Hematopoietic multipotent progenitor cell treated with erythropoietin and hydrocortisone succinate and interleukin-3 and kit ligand, for 17 days (in vitro differentiated cells): ENCODE results near the gene LHX3.
"Not testable (repeated sequence)": the region's sequence is repeated elsewhere in the genome, so short reads cannot be mapped to it uniquely, and the experiment has no call there.

ENCODE experiments used
- DNase-seq: peaks from one replicate; pipeline ENCODE4 v3.0.0-alpha.2; 2015; ENCODE audit warnings: low spot score

Gene LHX3

GRCh38 chr9:136241542-136241941 is 36.6 kb upstream of the LHX3 start:
- DNase-seq, result peak; percentile 65

- DNase-seq, result no peak
Observed at GRCh38 chr9:136240941-136241340, 36.0 kb upstream of the LHX3 start.

- DNase-seq, result peak; percentile 69
Observed at GRCh38 chr9:136239983-136240330, 35.0 kb upstream of the LHX3 start.

- DNase-seq, result peak; percentile 20
Observed at GRCh38 chr9:136239135-136239982, 34.4 kb upstream of the LHX3 start.

- DNase-seq, result peak; percentile 26
Observed at GRCh38 chr9:136238342-136238732, 33.4 kb upstream of the LHX3 start.

DNA sequence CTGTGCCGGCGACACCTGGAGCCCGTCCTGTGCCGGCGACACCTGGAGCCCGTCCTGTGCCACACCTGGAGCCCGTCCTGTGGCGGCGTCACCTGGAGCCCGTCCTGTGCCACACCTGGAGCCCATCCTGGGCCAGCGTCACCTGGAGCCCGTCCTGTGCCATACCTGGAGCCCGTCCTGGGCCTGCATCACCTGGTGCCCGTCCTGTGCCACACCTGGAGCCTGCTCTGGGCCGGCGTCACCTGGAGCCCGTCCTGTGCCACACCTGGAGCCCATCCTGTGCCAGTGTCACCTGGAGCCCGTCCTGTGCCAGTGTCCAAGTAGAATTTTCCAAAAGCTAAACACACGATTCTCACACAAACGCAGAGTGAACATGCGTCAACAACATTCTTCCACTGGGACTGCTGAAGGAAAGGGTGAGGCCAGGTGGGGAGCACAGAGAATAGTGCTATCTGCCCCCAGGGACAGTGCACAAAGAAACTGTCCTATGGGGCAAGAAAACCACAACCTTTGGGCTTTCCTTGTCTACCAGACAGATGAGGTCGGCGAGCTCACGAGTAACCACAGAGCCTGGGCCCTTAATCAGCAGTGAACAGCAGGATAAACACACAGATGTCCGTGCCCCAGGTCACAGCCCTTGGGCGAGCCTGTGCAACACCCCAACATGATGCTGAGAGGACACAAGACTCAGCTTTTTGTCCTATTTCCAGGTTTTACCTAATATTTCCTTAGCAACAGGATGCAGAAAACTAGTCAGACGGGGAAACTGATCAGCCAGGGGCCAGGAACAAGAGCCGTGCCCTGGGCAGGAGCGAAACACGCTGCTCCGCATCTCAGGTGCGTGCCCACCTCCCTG is 32.8 kb upstream of the LHX3 start:
- DNase-seq, result peak; percentile 85

DNA sequence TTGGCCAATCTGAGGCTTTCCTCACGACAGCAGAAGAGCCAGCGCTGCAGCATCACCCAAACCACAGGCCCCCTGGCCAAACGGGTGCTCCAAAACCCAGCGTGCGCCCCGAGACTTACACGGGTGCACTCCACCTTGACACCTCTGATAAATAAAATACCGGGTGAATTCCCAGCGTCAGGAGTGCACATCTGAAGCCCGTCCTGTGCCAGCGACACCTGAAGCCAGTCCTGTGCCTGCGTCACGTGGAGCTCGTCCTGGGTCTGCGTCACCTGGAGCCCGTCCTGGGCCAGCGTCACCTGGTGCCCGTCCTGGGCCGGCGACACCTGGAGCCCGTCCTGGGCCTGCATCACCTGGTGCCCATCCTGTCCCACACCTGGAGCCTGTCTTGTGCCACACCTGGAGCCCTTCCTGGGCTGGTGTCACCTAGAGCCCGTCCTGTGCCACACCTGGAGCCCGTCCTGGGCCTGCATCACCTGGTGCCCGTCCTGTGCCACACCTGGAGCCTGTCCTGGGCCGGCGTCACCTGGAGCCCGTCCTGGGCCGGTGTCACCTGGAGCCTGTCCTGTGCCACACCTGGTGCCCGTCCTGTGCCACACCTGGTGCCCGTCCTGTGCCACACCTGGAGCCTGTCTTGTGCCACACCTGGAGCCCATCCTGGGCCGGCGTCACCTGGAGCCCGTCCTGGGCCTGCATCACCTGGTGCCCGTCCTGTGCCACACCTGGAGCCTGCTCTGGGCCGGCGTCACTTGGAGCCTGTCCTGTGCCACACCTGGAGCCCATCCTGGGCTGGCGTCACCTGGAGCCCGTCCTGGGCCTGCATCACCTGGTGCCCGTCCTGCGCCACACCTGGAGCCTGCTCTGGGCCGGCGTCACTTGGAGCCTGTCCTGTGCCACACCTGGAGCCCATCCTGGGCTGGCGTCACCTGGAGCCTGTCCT is 31.8 kb upstream of the LHX3 start:
- DNase-seq, result not testable (repeated sequence)

- no peak for DNase-seq
Observed at GRCh38 chr9:136235709-136236455, 31.0 kb upstream of the LHX3 start.

- DNase-seq, result no peak
Observed at GRCh38 chr9:136235171-136235570, 30.2 kb upstream of the LHX3 start.

- DNase-seq, result no peak
Observed at GRCh38 chr9:136234597-136234996, 29.7 kb upstream of the LHX3 start.

- no peak for DNase-seq
Observed at GRCh38 chr9:136233868-136234267, 28.9 kb upstream of the LHX3 start.

DNA sequence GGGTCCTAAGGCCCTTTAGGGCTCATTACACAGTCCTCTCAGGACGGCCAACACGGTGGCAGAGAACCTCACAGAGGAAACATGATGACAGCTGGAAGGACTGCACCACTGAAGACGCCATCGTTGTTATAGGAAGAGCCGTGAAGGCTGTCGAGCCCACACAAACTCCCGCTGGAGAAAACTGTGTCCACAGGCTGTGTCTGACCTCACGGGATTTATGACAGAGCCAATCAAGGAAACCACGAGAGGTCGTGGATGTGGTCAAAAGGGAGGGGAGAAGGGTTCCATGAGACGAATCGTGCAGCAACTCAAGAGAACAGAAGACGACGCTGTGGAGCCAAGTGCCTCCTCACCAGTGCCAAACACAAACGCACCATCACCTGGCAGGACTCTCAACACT is 28.5 kb upstream of the LHX3 start:
- peak; percentile 38 for DNase-seq

- no peak for DNase-seq
Observed at GRCh38 chr9:136232969-136233368, 28.0 kb upstream of the LHX3 start.

- peak; percentile 78 for DNase-seq
Observed at GRCh38 chr9:136231478-136232297, 26.8 kb upstream of the LHX3 start.

- no peak for DNase-seq
Observed at GRCh38 chr9:136230773-136231172, 25.8 kb upstream of the LHX3 start.

DNA sequence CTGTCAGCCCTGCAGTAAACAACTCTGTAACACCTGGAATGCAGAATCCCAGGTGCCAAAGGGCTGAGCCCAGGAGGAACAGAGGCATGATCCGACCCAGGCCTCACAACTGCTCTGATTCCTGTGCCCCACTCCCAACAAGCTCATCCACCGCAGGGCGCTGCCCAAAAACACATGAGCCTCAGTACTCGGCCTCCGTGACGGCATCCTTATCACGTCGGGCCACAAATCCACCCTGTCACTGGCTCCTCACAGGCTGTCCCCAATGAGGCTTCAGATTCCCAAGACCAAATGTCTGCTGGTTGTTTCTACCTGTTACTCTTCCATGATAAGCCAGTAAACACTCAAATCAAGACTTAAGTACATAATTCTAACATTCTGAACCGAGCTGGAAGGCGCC is 25.4 kb upstream of the LHX3 start:
- peak; percentile 89 for DNase-seq

DNA sequence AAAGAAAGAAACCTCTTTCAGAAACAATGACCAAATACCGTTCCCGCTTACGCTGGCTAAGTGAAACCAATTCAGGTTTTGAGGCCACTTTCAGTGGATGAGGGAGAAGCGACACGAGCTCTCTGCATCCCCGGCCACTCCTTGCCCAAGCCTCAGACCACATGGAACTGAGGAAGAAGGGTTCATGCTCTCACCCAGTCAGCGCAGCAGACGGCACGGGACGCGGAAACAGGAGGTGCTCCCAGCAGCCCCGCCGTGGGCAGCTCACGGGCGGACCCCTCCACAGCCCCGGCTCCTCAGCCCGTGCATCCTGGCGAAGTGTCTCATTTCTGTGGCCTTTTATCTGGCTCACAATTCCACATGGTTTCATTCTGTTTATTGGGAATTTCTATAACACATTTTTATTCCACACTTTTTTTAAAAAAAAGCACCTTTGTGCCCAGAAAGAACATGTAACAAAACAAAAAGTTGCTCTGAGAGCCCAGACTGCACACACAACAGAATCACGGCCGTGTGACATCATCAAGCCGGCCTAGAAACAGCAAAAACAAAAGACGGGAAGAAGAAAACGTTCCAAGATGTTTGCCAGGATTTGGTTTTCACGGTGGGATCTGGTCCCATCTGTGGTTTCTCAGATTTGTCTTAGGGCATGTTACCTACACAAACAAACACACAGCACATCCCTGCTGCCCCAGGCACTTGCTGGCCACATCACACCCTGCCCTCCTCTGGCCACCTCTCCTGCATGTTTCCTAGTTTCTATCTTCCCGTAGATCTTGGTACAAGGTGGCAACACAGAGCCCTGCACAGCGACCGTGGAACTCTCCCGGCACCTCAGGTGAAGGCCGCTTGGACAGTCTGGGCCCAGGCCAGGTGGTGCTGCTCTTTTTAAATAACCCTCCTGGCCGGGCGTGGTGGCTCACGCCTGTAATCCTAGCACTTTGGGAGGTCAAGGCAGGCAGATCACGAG is 24.5 kb upstream of the LHX3 start:
- DNase-seq, result no peak

- DNase-seq, result no peak
Observed at GRCh38 chr9:136228107-136228875, 23.4 kb upstream of the LHX3 start.
